Measurements from ENCODE around the gene C16orf54. TPM values are rescaled to one million over a fixed set of nuclear protein-coding genes. Genes with fewer than 3 reads are reported as not detected.
"Not testable (repeated sequence)": the region's sequence is repeated elsewhere in the genome, so short reads cannot be mapped to it uniquely, and the experiment has no call there.

C16orf54 gene
- total RNA-seq, 1 donor from 2014 or later: not detected

- no peaks in the 10 kb centered on the region for H3K36me3 Mint-ChIP-seq (ENCODE audit: unreplicated experiment)
- no peak for DNase-seq (ENCODE audit: extremely low spot score, unreplicated experiment)
- no peaks in the 10 kb centered on the region for H3K4me1 Mint-ChIP-seq (ENCODE audit: unreplicated experiment)
- H3K9me3 Mint-ChIP-seq (ENCODE audit: unreplicated experiment): no peaks in the 10 kb centered on the region
- no peak for TF ChIP-seq CTCF (IDR thresholded peaks at IDR 0.05)
- H3K27ac Mint-ChIP-seq (ENCODE audit: unreplicated experiment): no peak overlapping the region
- H3K4me3 Mint-ChIP-seq (ENCODE audit: unreplicated experiment): no peak overlapping the region
- peaks cover 27% of the 10 kb centered on the region for H3K27me3 Mint-ChIP-seq (ENCODE audit: unreplicated experiment)
These were observed 1.2 kb downstream of the C16orf54 start for GRCh38 chr16:29744541-29745101.

GRCh38 chr16:29743827-29744531 lies 1.8 kb downstream of the C16orf54 start:
- Mint-ChIP-seq H3K4me1 (ENCODE audit: unreplicated experiment) (no peaks in the 10 kb centered on the region), H3K4me3 (ENCODE audit: unreplicated experiment) (no peak overlapping the region), H3K9me3 (ENCODE audit: unreplicated experiment) (no peaks in the 10 kb centered on the region), H3K36me3 (ENCODE audit: unreplicated experiment) (no peaks in the 10 kb centered on the region), H3K27ac (ENCODE audit: unreplicated experiment) (no peak overlapping the region), H3K27me3 (ENCODE audit: unreplicated experiment) (peaks cover 27% of the 10 kb centered on the region)
- DNase-seq (ENCODE audit: extremely low spot score, unreplicated experiment): no peak
- TF ChIP-seq CTCF (IDR thresholded peaks at IDR 0.05): no peak

- H3K4me3 Mint-ChIP-seq (ENCODE audit: unreplicated experiment): no peak overlapping the region
- TF ChIP-seq CTCF (IDR thresholded peaks at IDR 0.05): no peak
- no peaks in the 10 kb centered on the region for H3K4me1 Mint-ChIP-seq (ENCODE audit: unreplicated experiment)
- H3K27ac Mint-ChIP-seq (ENCODE audit: unreplicated experiment): no peak overlapping the region
- H3K9me3 Mint-ChIP-seq (ENCODE audit: unreplicated experiment): no peaks in the 10 kb centered on the region
- no peaks in the 10 kb centered on the region for H3K36me3 Mint-ChIP-seq (ENCODE audit: unreplicated experiment)
- H3K27me3 Mint-ChIP-seq (ENCODE audit: unreplicated experiment): peaks cover 28% of the 10 kb centered on the region
- no peak for DNase-seq (ENCODE audit: extremely low spot score, unreplicated experiment)
These were observed 2.3 kb downstream of the C16orf54 start for GRCh38 chr16:29743475-29743826.

- no peak for DNase-seq (ENCODE audit: extremely low spot score, unreplicated experiment)
- Mint-ChIP-seq H3K9me3 (ENCODE audit: unreplicated experiment) (no peaks in the 10 kb centered on the region), H3K27ac (ENCODE audit: unreplicated experiment) (no peak overlapping the region), H3K4me3 (ENCODE audit: unreplicated experiment) (no peak overlapping the region), H3K36me3 (ENCODE audit: unreplicated experiment) (no peaks in the 10 kb centered on the region), H3K4me1 (ENCODE audit: unreplicated experiment) (no peaks in the 10 kb centered on the region), H3K27me3 (ENCODE audit: unreplicated experiment) (peaks cover 35% of the 10 kb centered on the region)
- TF ChIP-seq CTCF (IDR thresholded peaks at IDR 0.05): no peak
These were observed 3.0 kb downstream of the C16orf54 start for GRCh38 chr16:29742683-29743275.

- not testable (repeated sequence) for H3K4me1 Mint-ChIP-seq (ENCODE audit: unreplicated experiment); H3K4me3 Mint-ChIP-seq (ENCODE audit: unreplicated experiment); H3K27ac Mint-ChIP-seq (ENCODE audit: unreplicated experiment); H3K9me3 Mint-ChIP-seq (ENCODE audit: unreplicated experiment); DNase-seq (ENCODE audit: extremely low spot score, unreplicated experiment); H3K36me3 Mint-ChIP-seq (ENCODE audit: unreplicated experiment)
- peaks cover 43% of the 10 kb centered on the region for H3K27me3 Mint-ChIP-seq (ENCODE audit: unreplicated experiment)
These were observed 5.2 kb downstream of the C16orf54 start for GRCh38 chr16:29740630-29741015.

- H3K36me3 Mint-ChIP-seq (ENCODE audit: unreplicated experiment); H3K4me3 Mint-ChIP-seq (ENCODE audit: unreplicated experiment); H3K4me1 Mint-ChIP-seq (ENCODE audit: unreplicated experiment); H3K27ac Mint-ChIP-seq (ENCODE audit: unreplicated experiment); H3K9me3 Mint-ChIP-seq (ENCODE audit: unreplicated experiment); DNase-seq (ENCODE audit: extremely low spot score, unreplicated experiment): not testable (repeated sequence)
- H3K27me3 Mint-ChIP-seq (ENCODE audit: unreplicated experiment): peaks cover 45% of the 10 kb centered on the region
These were observed 5.7 kb downstream of the C16orf54 start for GRCh38 chr16:29739927-29740629.

Measured in osteocyte (in vitro differentiated cells).